Kidney (tissue), 14 donors: ENCODE results near the gene SSNA1. TPM values are rescaled to one million over a fixed set of nuclear protein-coding genes. Genes with fewer than 3 reads are reported as not detected.

Experiments
- DNase-seq, 5 donors: peaks; one replicate each; pipeline ENCODE4 v3.0.0-alpha.2; 2013 to 2020
- FAIRE-seq: peaks from 2 replicates; lab custom pipeline; 2012; peaks lifted over from hg19 to GRCh38; lab: Jason Lieb, UNC
- H3K27ac ChIP-seq, 2 donors: one replicate each; pipeline ENCODE4 v1.7.0; 2013; ENCODE audit warnings: low read depth in 2 of 2, low read length in 2 of 2, inconsistent platforms in 1 of 2
- H3K27me3 ChIP-seq: one replicate; pipeline ENCODE4 v1.7.1; 2013; ENCODE audit warnings: low read length, inconsistent platforms; ENCODE audit not compliant: control insufficient read depth, insufficient read depth
- H3K36me3 ChIP-seq, 3 donors: one replicate each; pipeline versions ENCODE4 v1.7.0 to v1.7.1; 2013; ENCODE audit warnings: low read length in 3 of 3, control low read depth in 1 of 3, inconsistent platforms in 1 of 3; ENCODE audit not compliant: insufficient read depth in 3 of 3, control insufficient read depth in 2 of 3
- H3K4me1 ChIP-seq, 3 donors: one replicate each; pipeline versions ENCODE4 v1.7.0 to v1.7.1; 2013; ENCODE audit warnings: low read length in 3 of 3, inconsistent platforms in 1 of 3, low read depth in 1 of 3; ENCODE audit not compliant: control insufficient read depth in 2 of 3, insufficient read depth in 2 of 3
- H3K4me3 ChIP-seq, 3 donors: one replicate each; pipeline versions ENCODE4 v1.7.0 to v1.8.1; 2013; ENCODE audit warnings: low read length in 3 of 3, control low read depth in 1 of 3, inconsistent platforms in 1 of 3
- H3K9ac ChIP-seq, 3 donors: one replicate each; pipeline versions ENCODE4 v1.7.0 to v1.7.1; 2013; ENCODE audit warnings: low read length in 3 of 3, control low read depth in 1 of 3, inconsistent platforms in 1 of 3
- H3K9me3 ChIP-seq, 3 donors: one replicate each; pipeline versions ENCODE4 v1.7.0 to v1.7.1; 2013; ENCODE audit warnings: low read length in 3 of 3, control low read depth in 1 of 3, inconsistent platforms in 1 of 3; ENCODE audit not compliant: control insufficient read depth in 2 of 3, insufficient read depth in 1 of 3
- CTCF ChIP-seq: IDR thresholded peaks from 3 replicates; pipeline ENCODE4 v1.5.1; 2012; ENCODE audit warnings: mild to moderate bottlenecking, moderate library complexity, borderline replicate concordance; ENCODE audit not compliant: insufficient read depth; ENCODE audit errors: extremely low read depth
- intact Hi-C: fragments of 100-400 bp; cut with DNase I; formaldehyde crosslinking; loops from one replicate; pipeline ENCODE4 v1.11.1; 2022
- polyA plus RNA-seq: library from polyadenylated mRNA; stranded (reverse); fragments of 350-450 nt; fragmentation: Illumina TruSeq; extraction: RNeasy Lipid Tissue Mini Kit (QIAGEN cat#74804); gene quantifications from one replicate; pipeline ENCODE4 v1.2.3, GENCODE V29; 2014; ENCODE audit warnings: low read depth, low replicate concordance; ENCODE audit not compliant: insufficient read depth
- total RNA-seq: library from RNA; stranded (reverse); fragmentation: NEBNext Ultra II Directional; extraction: Animal tissue kit (Norgen Biotek cat#: 25700); gene quantifications from one replicate; pipeline ENCODE4 v1.2.1, GENCODE V29; 2021
- donor health status: control.
- donor health status: control.
- donor health status: control.
- donor health status: control.
- donor health status: control.
- donor health status: DM: yes; HTN: yes; CAD: no.
- donor health status: Normal renal cell carcinoma (clear cell type).

SSNA1 gene
- total and polyA plus RNA-seq, 2 donors from 2014 or later, result 52.5 to 131 TPM

- H3K36me3 ChIP-seq, result peaks cover 0 to 2% (median 0%) of the 10 kb centered on the region in 3 donors
- H3K9me3 ChIP-seq, result no peaks in the 10 kb centered on the region
- no peak overlapping the region for H3K9ac ChIP-seq
- no peak for FAIRE-seq
- H3K4me1 ChIP-seq, result peaks cover 0 to 21% (median 0%) of the 10 kb centered on the region in 3 donors
- no peak overlapping the region for H3K27ac ChIP-seq
- DNase-seq, result no peak
- no peak for TF ChIP-seq CTCF
- intact Hi-C loops, result no loop called here
- H3K27me3 ChIP-seq, result no peaks in the 10 kb centered on the region
- H3K4me3 ChIP-seq, result no peak overlapping the region
Measured at GRCh38 chr9:137215196-137215986, 26.9 kb downstream of the SSNA1 start.

- TF ChIP-seq CTCF, result no peak
- Histone ChIP-seq H3K4me1 (peaks cover 0 to 21% (median 0%) of the 10 kb centered on the region in 3 donors), H3K27ac (no peak overlapping the region), H3K9me3 (no peaks in the 10 kb centered on the region), H3K27me3 (no peaks in the 10 kb centered on the region), H3K4me3 (no peak overlapping the region), H3K36me3 (peaks cover 0 to 2% (median 0%) of the 10 kb centered on the region in 3 donors), H3K9ac (peak overlapping the region in 1 of 3 donors; percentile 40)
- FAIRE-seq (no peak), DNase-seq (peak in 1 of 5 donors; percentile 44)
- intact Hi-C loops, result no loop called here
Measured at GRCh38 chr9:137216188-137216965, 27.9 kb downstream of the SSNA1 start.

GRCh38 chr9:137217276-137218211 lies 29.1 kb downstream of the SSNA1 start:
- H3K4me3 ChIP-seq, result peak overlapping the region in 2 of 3 donors; percentile 48 to 51
- H3K9ac ChIP-seq, result peak overlapping the region in 2 of 3 donors; percentile 22 to 40
- peak overlapping the region; percentile 67 to 77 for H3K27ac ChIP-seq
- H3K4me1 ChIP-seq, result peaks cover 0 to 21% (median 0%) of the 10 kb centered on the region in 3 donors
- no peaks in the 10 kb centered on the region for H3K27me3 ChIP-seq
- intact Hi-C loops, result no loop called here
- H3K9me3 ChIP-seq, result no peaks in the 10 kb centered on the region
- TF ChIP-seq CTCF, result no peak
- FAIRE-seq (no peak), DNase-seq (peak; percentile 45 to 92 (median 66))
- peaks cover 0 to 2% (median 0%) of the 10 kb centered on the region in 3 donors for H3K36me3 ChIP-seq
